SK-MEL-5 (cell line): ENCODE measurements around the gene CEP250. TPM values are rescaled to one million over a fixed set of nuclear protein-coding genes. Genes with fewer than 3 reads are reported as not detected.
"Not testable (repeated sequence)": the region's sequence is repeated elsewhere in the genome, so short reads cannot be mapped to it uniquely, and the experiment has no call there.

ENCODE experiments used
- DNase-seq: peaks from one replicate; pipeline ENCODE4 v3.0.0-alpha.2; 2016; ENCODE audit warnings: low read depth, low spot score
- in situ Hi-C: cut with HindIII; loops from 2 replicates; pipeline ENCODE4 v1.10.0; 2016; ENCODE audit warnings: low sequenced_read_pairs, high pct_unique_total_duplicates, low pct_unique_long_range_greater_than_20kb
- total RNA-seq: library from RNA; depleted of rRNA; stranded (reverse); fragments of >200 nt; shearing (Covaris generic); gene quantifications from 2 replicates; pipeline ENCODE4 v1.2.3, GENCODE V29; 2014

Gene CEP250
- total RNA-seq, 1 experiment from 2014 or later = 36.5 TPM

GRCh38 chr20:35544436-35544835 is 89.0 kb downstream of the CEP250 start:
- DNase-seq = no peak
- in situ Hi-C loops = no loop called here

GRCh38 chr20:35544941-35545340 is 89.5 kb downstream of the CEP250 start:
- not testable (repeated sequence) for DNase-seq

GRCh38 chr20:35546127-35546526 is 90.7 kb downstream of the CEP250 start:
- in situ Hi-C loops = no loop called here
- no peak for DNase-seq

More at GRCh38 chr20:35544941-35545340, 89.5 kb downstream of the CEP250 start:
- in situ Hi-C loops = not testable (repeated sequence)

GRCh38 chr20:35547329-35547728 is 91.9 kb downstream of the CEP250 start:
- in situ Hi-C loops = no loop called here
- DNase-seq = no peak

- in situ Hi-C loops = no loop called here
- no peak for DNase-seq
These were observed 96.1 kb downstream of the CEP250 start for GRCh38 chr20:35551503-35551902.

GRCh38 chr20:35552914-35553313 is 97.5 kb downstream of the CEP250 start:
- no peak for DNase-seq
- in situ Hi-C loops = no loop called here

GRCh38 chr20:35555461-35555860 is 100.1 kb downstream of the CEP250 start:
- in situ Hi-C loops, DNase-seq: not testable (repeated sequence)

- in situ Hi-C loops = no loop called here
- no peak for DNase-seq
These were observed 100.7 kb downstream of the CEP250 start for GRCh38 chr20:35555951-35556645.

- in situ Hi-C loops = no loop called here
- no peak for DNase-seq
These were observed 101.5 kb downstream of the CEP250 start for GRCh38 chr20:35556871-35557270.

GRCh38 chr20:35558451-35558850 is 103.1 kb downstream of the CEP250 start:
- in situ Hi-C loops = no loop called here
- no peak for DNase-seq

- in situ Hi-C loops = no loop called here
- DNase-seq = no peak
These were observed 103.8 kb downstream of the CEP250 start for GRCh38 chr20:35559042-35559693.

GRCh38 chr20:35560105-35560511 is 104.7 kb downstream of the CEP250 start:
- in situ Hi-C loops = no loop called here
- DNase-seq = no peak

GRCh38 chr20:35560541-35560940 is 105.1 kb downstream of the CEP250 start:
- no peak for DNase-seq
- in situ Hi-C loops = no loop called here

GRCh38 chr20:35561268-35561667 is 105.9 kb downstream of the CEP250 start:
- in situ Hi-C loops = no loop called here
- peak; percentile 65 for DNase-seq

- in situ Hi-C loops = no loop called here
- peak; percentile 19 for DNase-seq
These were observed 106.3 kb downstream of the CEP250 start for GRCh38 chr20:35561671-35562070.

GRCh38 chr20:35562541-35563110 is 107.2 kb downstream of the CEP250 start:
- in situ Hi-C loops = no loop called here
- no peak for DNase-seq

GRCh38 chr20:35563834-35564233 is 108.4 kb downstream of the CEP250 start:
- in situ Hi-C loops = no loop called here
- DNase-seq = no peak

GRCh38 chr20:35564905-35565304 is 109.5 kb downstream of the CEP250 start:
- DNase-seq = no peak
- in situ Hi-C loops = no loop called here

- in situ Hi-C loops = no loop called here
- DNase-seq = peak; percentile 37
These were observed 113.2 kb downstream of the CEP250 start for GRCh38 chr20:35568645-35569044.
